OCI-LY3 (cell line): ENCODE results near the gene C1QTNF3.

Experiments used
- H2AFZ ChIP-seq: fragments of 200-600, 300-600 bp; shearing (Covaris generic); 2 replicates; pipeline ENCODE4 v1.6.0; 2014; ENCODE audit warnings: antibody characterized with exemption, low read depth, low read length
- H3K27ac ChIP-seq: fragments of 200-600, 300-600 bp; sonication (generic); 2 replicates; pipeline ENCODE4 v1.5.1; 2014; ENCODE audit warnings: mild to moderate bottlenecking, low read length, moderate library complexity, mixed read lengths
- H3K27me3 ChIP-seq: fragments of 200-600, 300-600 bp; sonication (generic); 2 replicates; pipeline ENCODE4 v1.6.1; 2014; ENCODE audit warnings: low read depth, low read length, mixed read lengths
- H3K36me3 ChIP-seq: fragments of 200-600, 300-600 bp; sonication (generic); replicated peaks from 2 replicates; pipeline ENCODE3; 2014; ENCODE audit warnings: low read depth, low read length, mixed read lengths
- H3K4me1 ChIP-seq: fragments of 300-600, 200-600 bp; sonication (generic); 2 replicates; pipeline ENCODE4 v1.6.1; 2014; ENCODE audit warnings: low read length, mixed read lengths
- H3K4me2 ChIP-seq: fragments of 200-600, 300-600 bp; sonication (generic); 2 replicates; pipeline ENCODE4 v1.6.1; 2014; ENCODE audit warnings: low read length, mixed read lengths
- H3K4me3 ChIP-seq: fragments of 300-600, 200-600 bp; sonication (generic); 2 replicates; pipeline ENCODE4 v1.5.1; 2014; ENCODE audit warnings: antibody characterized with exemption, mild to moderate bottlenecking, low read length, moderate library complexity
- H3K79me2 ChIP-seq: fragments of 300-600, 200-600 bp; shearing (Covaris generic); 2 replicates; pipeline ENCODE4 v1.6.1; 2014; ENCODE audit warnings: mild to moderate bottlenecking, low read length, mixed read lengths
- H3K9ac ChIP-seq: fragments of 300-600, 200-600 bp; shearing (Covaris generic); 2 replicates; pipeline ENCODE4 v1.6.0; 2014; ENCODE audit warnings: mild to moderate bottlenecking, low read length, moderate library complexity
- H3K9me3 ChIP-seq: fragments of 200-600, 300-600 bp; shearing (Covaris generic); 2 replicates; pipeline ENCODE4 v1.6.1; 2014; ENCODE audit warnings: low read length, mixed read lengths; ENCODE audit not compliant: insufficient read depth
- H4K20me1 ChIP-seq: fragments of 200-600, 300-600 bp; sonication (generic); 2 replicates; pipeline ENCODE4 v1.6.1; 2016; ENCODE audit warnings: low read length, mixed read lengths; ENCODE audit not compliant: insufficient read depth
- EZH2phosphoT487 ChIP-seq: fragments of 200-600 bp; shearing (Covaris generic); IDR thresholded peaks from 2 replicates; pipeline ENCODE4 v1.6.1; 2018; ENCODE audit warnings: antibody characterized with exemption, mixed run types, low read depth
- TF ChIP-seq, protein P1 (sequence below): fragments of 200-600, 300-600 bp; sonication (generic); IDR thresholded peaks from 2 replicates; pipeline ENCODE4 v1.5.1; 2014; ENCODE audit warnings: antibody characterized with exemption, low read length, low read depth

Gene C1QTNF3

DNA sequence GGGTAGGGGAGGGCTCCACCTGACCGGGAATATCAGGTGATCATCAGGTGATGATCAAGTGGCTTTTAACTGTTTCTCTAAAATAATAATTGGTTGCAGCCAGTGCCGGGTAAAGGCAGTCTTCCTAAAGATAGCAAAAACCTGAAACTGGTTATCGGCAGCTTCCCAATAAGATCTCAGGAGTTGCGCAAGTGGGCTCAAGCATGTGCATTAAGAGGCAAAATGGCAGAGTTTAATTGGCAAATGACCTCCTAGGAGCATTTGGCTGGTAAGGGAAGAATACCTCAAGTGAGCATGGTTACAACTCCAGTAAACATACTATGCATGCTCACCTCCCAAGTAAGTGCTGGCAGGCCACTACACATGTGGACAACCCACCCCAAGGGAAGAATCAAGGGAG is 4.2 kb downstream of the C1QTNF3 start:
- H3K4me1 ChIP-seq = no peaks in the 10 kb centered on the region
- H3K27me3 ChIP-seq = no peaks in the 10 kb centered on the region
- no peaks in the 10 kb centered on the region for H3K9me3 ChIP-seq
- H3K36me3 ChIP-seq = no peaks in the 10 kb centered on the region
- no peak for TF ChIP-seq EZH2phosphoT487
- TF ChIP-seq, protein P1, sequence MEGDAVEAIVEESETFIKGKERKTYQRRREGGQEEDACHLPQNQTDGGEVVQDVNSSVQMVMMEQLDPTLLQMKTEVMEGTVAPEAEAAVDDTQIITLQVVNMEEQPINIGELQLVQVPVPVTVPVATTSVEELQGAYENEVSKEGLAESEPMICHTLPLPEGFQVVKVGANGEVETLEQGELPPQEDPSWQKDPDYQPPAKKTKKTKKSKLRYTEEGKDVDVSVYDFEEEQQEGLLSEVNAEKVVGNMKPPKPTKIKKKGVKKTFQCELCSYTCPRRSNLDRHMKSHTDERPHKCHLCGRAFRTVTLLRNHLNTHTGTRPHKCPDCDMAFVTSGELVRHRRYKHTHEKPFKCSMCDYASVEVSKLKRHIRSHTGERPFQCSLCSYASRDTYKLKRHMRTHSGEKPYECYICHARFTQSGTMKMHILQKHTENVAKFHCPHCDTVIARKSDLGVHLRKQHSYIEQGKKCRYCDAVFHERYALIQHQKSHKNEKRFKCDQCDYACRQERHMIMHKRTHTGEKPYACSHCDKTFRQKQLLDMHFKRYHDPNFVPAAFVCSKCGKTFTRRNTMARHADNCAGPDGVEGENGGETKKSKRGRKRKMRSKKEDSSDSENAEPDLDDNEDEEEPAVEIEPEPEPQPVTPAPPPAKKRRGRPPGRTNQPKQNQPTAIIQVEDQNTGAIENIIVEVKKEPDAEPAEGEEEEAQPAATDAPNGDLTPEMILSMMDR = no peak
- no peak overlapping the region for H2AFZ ChIP-seq
- H3K27ac ChIP-seq = no peak overlapping the region
- no peaks in the 10 kb centered on the region for H3K79me2 ChIP-seq
- no peak overlapping the region for H3K4me2 ChIP-seq
- no peaks in the 10 kb centered on the region for H4K20me1 ChIP-seq
- H3K9ac ChIP-seq = no peak overlapping the region
- no peak overlapping the region for H3K4me3 ChIP-seq

DNA sequence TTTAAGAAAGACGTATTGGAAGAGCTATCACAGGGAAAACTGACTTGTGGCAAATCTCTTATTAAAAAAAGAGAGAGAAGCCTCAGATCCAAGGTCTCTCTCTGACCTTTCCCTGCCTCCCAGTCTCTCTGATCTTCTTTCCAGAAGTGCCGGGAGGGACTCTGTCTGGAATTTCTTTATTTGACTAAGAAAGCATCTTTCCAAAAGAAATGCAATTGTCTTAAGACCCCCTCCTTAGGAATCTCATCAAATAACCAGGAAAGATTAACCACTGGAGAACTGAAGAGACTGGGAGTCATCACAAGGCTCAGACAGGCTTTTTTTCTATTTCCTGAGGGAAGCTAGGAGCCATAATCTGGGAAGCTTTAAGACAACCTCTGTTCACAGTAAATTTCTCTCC is 4.6 kb downstream of the C1QTNF3 start:
- H3K4me2 ChIP-seq = no peak overlapping the region
- no peak overlapping the region for H2AFZ ChIP-seq
- no peak for TF ChIP-seq EZH2phosphoT487
- TF ChIP-seq, protein P1 = no peak
- no peak overlapping the region for H3K4me3 ChIP-seq
- H3K9ac ChIP-seq = no peak overlapping the region
- H3K36me3 ChIP-seq = no peaks in the 10 kb centered on the region
- H4K20me1 ChIP-seq = no peaks in the 10 kb centered on the region
- H3K79me2 ChIP-seq = no peaks in the 10 kb centered on the region
- no peaks in the 10 kb centered on the region for H3K4me1 ChIP-seq
- H3K9me3 ChIP-seq = no peaks in the 10 kb centered on the region
- H3K27me3 ChIP-seq = no peaks in the 10 kb centered on the region
- no peak overlapping the region for H3K27ac ChIP-seq

DNA sequence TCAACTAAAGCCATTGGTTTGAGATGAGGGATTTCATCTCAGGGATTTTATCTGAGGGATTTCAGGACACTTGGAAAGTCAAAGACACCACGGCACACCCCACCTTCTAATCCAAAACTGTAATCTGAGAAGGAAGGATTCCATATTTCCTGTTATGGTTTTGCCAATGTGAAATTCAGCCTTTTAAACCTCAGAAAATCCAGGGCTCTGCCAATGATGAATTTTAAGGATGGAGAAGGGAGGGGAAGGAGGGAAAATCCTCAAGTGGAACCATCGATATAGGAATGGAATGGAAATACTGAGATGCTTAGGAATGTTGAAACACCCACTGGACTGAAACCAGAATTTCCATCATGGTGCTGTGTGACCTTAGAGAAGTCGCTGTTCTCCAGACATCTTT is 5.3 kb downstream of the C1QTNF3 start:
- TF ChIP-seq, protein P1 = no peak
- no peak for TF ChIP-seq EZH2phosphoT487
- Histone ChIP-seq H3K9me3 (no peaks in the 10 kb centered on the region), H4K20me1 (no peaks in the 10 kb centered on the region), H3K4me3 (no peak overlapping the region), H3K36me3 (no peaks in the 10 kb centered on the region), H3K4me2 (no peak overlapping the region), H3K4me1 (no peaks in the 10 kb centered on the region), H3K9ac (no peak overlapping the region), H3K27me3 (no peaks in the 10 kb centered on the region), H3K79me2 (no peaks in the 10 kb centered on the region), H2AFZ (no peak overlapping the region), H3K27ac (no peak overlapping the region)

DNA sequence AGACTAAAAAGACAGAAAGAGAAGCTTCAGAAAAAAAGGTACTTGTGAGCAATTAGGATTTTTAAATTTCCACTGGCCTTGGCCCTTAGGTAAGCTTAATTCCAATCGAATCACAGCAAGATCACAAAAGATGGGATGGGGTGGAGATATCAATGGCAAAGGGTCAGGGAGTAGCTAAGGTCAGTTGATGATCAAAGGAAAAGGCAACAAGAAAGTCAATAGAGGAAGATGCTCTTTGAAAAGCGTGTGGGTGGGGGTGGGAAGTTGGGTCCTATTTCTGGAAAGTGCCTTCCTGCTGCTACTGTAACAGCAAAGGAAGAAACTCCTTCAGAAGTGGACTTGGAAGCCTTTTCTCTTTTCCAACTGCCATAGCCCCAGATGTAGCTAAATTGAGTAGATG is 7.3 kb downstream of the C1QTNF3 start:
- H3K27ac ChIP-seq = no peak overlapping the region
- H2AFZ ChIP-seq = no peak overlapping the region
- no peaks in the 10 kb centered on the region for H3K9me3 ChIP-seq
- no peaks in the 10 kb centered on the region for H3K36me3 ChIP-seq
- H3K4me1 ChIP-seq = no peaks in the 10 kb centered on the region
- no peaks in the 10 kb centered on the region for H3K79me2 ChIP-seq
- TF ChIP-seq, protein P1 = no peak
- TF ChIP-seq EZH2phosphoT487 = no peak
- no peaks in the 10 kb centered on the region for H4K20me1 ChIP-seq
- H3K4me2 ChIP-seq = no peak overlapping the region
- no peaks in the 10 kb centered on the region for H3K27me3 ChIP-seq
- no peak overlapping the region for H3K9ac ChIP-seq
- H3K4me3 ChIP-seq = no peak overlapping the region
